K562 (cell line): ENCODE data around the gene ARHGAP10. TPM values are rescaled to one million over a fixed set of nuclear protein-coding genes. Genes with fewer than 3 reads are reported as not detected.

Source experiments
- ATAC-seq: fragments of 200-7000 bp; cut with Tn5 transposase; 3 replicates; pipeline ENCODE4 v1.9.1; 2020; ENCODE audit warnings: moderate library complexity
- BruUV-seq: library from RNA; stranded (reverse); fragments of 400-500 nt; replicated peaks from 2 replicates; lab custom pipeline; 2021; lab: Mats Ljungman, UMichigan
- CTCF ChIA-PET: fragments of 300-600 bp; formaldehyde crosslinking; extraction: SDS; loops from one replicate; lab custom pipeline; 2021; ENCODE audit warnings: low intra/inter-chr PET ratio; lab: Yijun Ruan, JAX
- POLR2A ChIA-PET: fragments of 300-600, 350-650 bp; sonication (Branson Sonifier 250); formaldehyde crosslinking; extraction: SDS; loops from one replicate; lab custom pipeline; 2021; ENCODE audit warnings: antibody characterized with exemption, inconsistent platforms; lab: Yijun Ruan, JAX
- DNase-seq, 4 experiments: peaks; one replicate each; pipeline versions ENCODE4 v3.0.0 to v3.0.0-alpha.2; 2011 to 2018; ENCODE audit warnings: low spot score in 3 of 4, mixed read lengths in 3 of 4; ENCODE audit errors: extremely low read depth in 1 of 4
- FAIRE-seq: peaks from 2 replicates; lab custom pipeline; 2011; peaks lifted over from hg19 to GRCh38; lab: Jason Lieb, UNC
- H2AFZ ChIP-seq: 2 replicates; pipeline ENCODE4 v1.6.0; 2011; ENCODE audit warnings: low read depth, low read length, control low read depth, inconsistent platforms
- H3K27ac ChIP-seq: fragments of 200-600 bp; 3 replicates; pipeline ENCODE4 v1.8.0; 2011; ENCODE audit warnings: low read depth, mild to moderate bottlenecking, control low read depth, inconsistent platforms, low read length, moderate library complexity, mixed read lengths; ENCODE audit errors: extremely low read depth
- H3K27me3 ChIP-seq, 2 experiments: fragments of 300-600 bp in 1 of 2; 2 replicates in 1 of 2; 3 replicates in 1 of 2; pipeline versions ENCODE4 v1.6.0 to v1.8.0; 2011; ENCODE audit warnings: inconsistent platforms in 2 of 2, low read length in 2 of 2, mild to moderate bottlenecking in 1 of 2, mixed read lengths in 1 of 2, moderate library complexity in 1 of 2; ENCODE audit not compliant: control insufficient read depth in 2 of 2, insufficient read depth in 2 of 2
- H3K36me3 ChIP-seq: fragments of 300-600 bp; 3 replicates; pipeline ENCODE4 v1.8.0; 2011; ENCODE audit warnings: mild to moderate bottlenecking, low read length, inconsistent platforms; ENCODE audit not compliant: control insufficient read depth, insufficient read depth
- H3K4me1 ChIP-seq, 2 experiments: fragments of 200-600 bp in 1 of 2; replicated peaks in 1 of 2; 2 replicates in 1 of 2; 3 replicates in 1 of 2; pipeline versions ENCODE4 v1.5.1 to v1.8.0; 2011; ENCODE audit warnings: inconsistent platforms in 2 of 2, low read length in 2 of 2, mild to moderate bottlenecking in 1 of 2, mixed read lengths in 1 of 2, moderate library complexity in 1 of 2; ENCODE audit not compliant: control insufficient read depth in 2 of 2, insufficient read depth in 2 of 2
- H3K4me2 ChIP-seq: 2 replicates; pipeline ENCODE4 v1.6.1; 2011; ENCODE audit warnings: low read length, control low read depth, inconsistent platforms, mixed read lengths; ENCODE audit not compliant: insufficient read depth
- H3K4me3 ChIP-seq: fragments of 200-600 bp; sonication (generic), shearing (Covaris generic); 2 replicates; pipeline ENCODE4 v1.5.1; 2016; ENCODE audit warnings: control low read depth, inconsistent platforms
- H3K79me2 ChIP-seq: fragments of 200-600 bp; 3 replicates; pipeline ENCODE4 v1.8.0; 2011; ENCODE audit warnings: low read length, inconsistent platforms; ENCODE audit not compliant: control insufficient read depth, insufficient read depth
- H3K9ac ChIP-seq, 2 experiments: 2 replicates each; pipeline versions ENCODE4 v1.6.0 to v1.6.1; 2011; ENCODE audit warnings: low read depth in 2 of 2, low read length in 2 of 2, control low read depth in 1 of 2, inconsistent platforms in 1 of 2, mild to moderate bottlenecking in 1 of 2, mixed read lengths in 1 of 2; ENCODE audit not compliant: insufficient read depth in 1 of 2
- H3K9me1 ChIP-seq: one replicate; pipeline ENCODE4 v1.6.0; 2011; ENCODE audit warnings: inconsistent platforms, mild to moderate bottlenecking, low read length, moderate library complexity; ENCODE audit not compliant: control insufficient read depth, insufficient read depth
- H3K9me3 ChIP-seq: replicated peaks from 2 replicates; pipeline ENCODE4 v1.5.1; 2011; ENCODE audit warnings: low read depth, low read length, inconsistent platforms; ENCODE audit not compliant: control insufficient read depth, insufficient read depth
- H4K20me1 ChIP-seq: replicated peaks from 2 replicates; pipeline ENCODE4 v1.6.1; 2011; ENCODE audit warnings: low read length, inconsistent platforms, mixed read lengths; ENCODE audit not compliant: control insufficient read depth, insufficient read depth
- BRF1 ChIP-seq: IDR thresholded peaks from 3 replicates; pipeline ENCODE4 v1.6.1; 2011; ENCODE audit warnings: borderline replicate concordance, mild to moderate bottlenecking; ENCODE audit not compliant: insufficient read length; ENCODE audit errors: extremely low read depth
- TCF7 ChIP-seq: sonication (generic); IDR thresholded peaks from 2 replicates; pipeline ENCODE4 v1.6.1; 2016; ENCODE audit warnings: antibody characterized with exemption, borderline replicate concordance
- ZBTB40 ChIP-seq, 2 experiments: fragments of 450-650 bp in 1 of 2; sonication (generic) in 1 of 2; formaldehyde crosslinking in 1 of 2; IDR thresholded peaks; 2 replicates each; pipeline versions ENCODE4 v1.7.1 to v1.9.0; 2016 to 2022; ENCODE audit warnings: inconsistent platforms in 1 of 2, mild to moderate bottlenecking in 1 of 2, missing genetic modification reagents in 1 of 2
- ZNF398 ChIP-seq: fragments of 250-450 bp; sonication (Bioruptor Pico); IDR thresholded peaks from 2 replicates; pipeline ENCODE4 v1.8.0; 2021; ENCODE audit warnings: moderate library complexity, mild to moderate bottlenecking, inconsistent platforms
- WGBS: fragments of 100-300 bp; shearing (Covaris generic); methylation state at CpG from one replicate; pipeline ENCODE4 v1.1.6; 2016; ENCODE audit warnings: low coverage, mixed read lengths; ENCODE audit not compliant: insufficient coverage; ENCODE audit errors: missing lambda C conversion rate; 5-methylcytosine and 5-hydroxymethylcytosine counted together
- in situ Hi-C: fragments of 300-500 bp; cut with MboI; formaldehyde crosslinking; loops from 4 replicates; pipeline ENCODE4 v1.15.0; 2018; ENCODE audit warnings: inconsistent platforms, mixed read lengths
- intact Hi-C: fragments of 100-400 bp; cut with micrococcal nuclease; formaldehyde crosslinking; loops from 2 replicates; pipeline ENCODE4 v1.14.2; 2022
- polyA plus RNA-seq, 8 experiments: library from polyadenylated mRNA; depleted of rRNA in 4 of 8; stranded (reverse) in 5 of 8; unstranded in 3 of 8; fragments of >200 nt; fragmentation: Nextera tagmentation in 2 of 8; fragmentation: Illumina TruSeq in 1 of 8; extraction: Ambion mirVana in 2 of 8; extraction: Trizol in 1 of 8; gene quantifications; 2 replicates each; pipeline versions ENCODE4 v1.2.1 to v1.2.3, GENCODE V29; 2011 to 2014; ENCODE audit warnings: inconsistent platforms in 1 of 8, missing spikeins in 1 of 8
- total RNA-seq, 7 experiments: library from RNA; depleted of rRNA in 6 of 7; stranded (reverse); fragments of >200 nt in 6 of 7; fragmentation: Illumina TruSeq in 2 of 7; extraction: Trizol in 2 of 7; gene quantifications; 2 replicates each; pipeline versions ENCODE4 v1.2.1 to v1.2.3, GENCODE V29; 2011 to 2021; ENCODE audit warnings: low replicate concordance in 1 of 7

The ARHGAP10 gene
- total and polyA plus RNA-seq, 9 of the 15 experiments (the other 6 are each of a cell fraction or from before 2014, with no cell fraction given): 0.03 to 0.22 (median 0.06) TPM; not detected in 3

- Histone ChIP-seq H4K20me1 (no peaks in the 10 kb centered on the region), H3K27me3 (no peaks in the 10 kb centered on the region), H3K27ac (no peak overlapping the region), H3K4me1 (no peaks in the 10 kb centered on the region), H3K4me3 (no peak overlapping the region), H3K79me2 (no peaks in the 10 kb centered on the region), H2AFZ (no peak overlapping the region), H3K9ac (no peak overlapping the region), H3K9me3 (no peaks in the 10 kb centered on the region), H3K36me3 (no peaks in the 10 kb centered on the region), H3K4me2 (no peak overlapping the region), H3K9me1 (no peaks in the 10 kb centered on the region)
- intact Hi-C loops (no loop called here), in situ Hi-C loops (no loop called here)
- ChIA-PET POLR2A (no interaction called here), CTCF (no interaction called here)
- FAIRE-seq: no peak
- no peak for DNase-seq
- BruUV-seq: no TSS peak
- under 1% methylated on average over 11 of the region's 11 CpGs for WGBS
- ATAC-seq: no peak
- TF ChIP-seq ZBTB40 (IDR thresholded peaks at IDR 0.05) (no peak), ZBTB40 (CRISPR knock-in tag; IDR thresholded peaks at IDR 0.05) (no peak), BRF1 (no peak), TCF7 (no peak), ZNF398 (CRISPR knock-in tag) (no peak)
Measured at GRCh38 chr4:147969573-147970385, 237.9 kb downstream of the ARHGAP10 start.
